HCT116 (cell line): ENCODE data around the gene FRAS1. TPM values are rescaled to one million over a fixed set of nuclear protein-coding genes. Genes with fewer than 3 reads are reported as not detected.
A peak's percentile ranks its signal among the peaks of the same experiment; 100 is the strongest.

Experiments used
- ATAC-seq: fragments of 200-7000 bp; cut with Tn5 transposase; 2 replicates; pipeline ENCODE4 v1.9.1; 2020; ENCODE audit warnings: mild to moderate bottlenecking, moderate library complexity
- BruUV-seq: library from RNA; stranded (reverse); fragments of 400-500 nt; replicated peaks from 2 replicates; lab custom pipeline; 2021; lab: Mats Ljungman, UMichigan
- CTCF ChIA-PET: fragments of 300-600 bp; sonication (Branson Sonifier 250); formaldehyde crosslinking; loops from one replicate; lab custom pipeline; 2021; ENCODE audit warnings: antibody characterized with exemption; lab: Charles Lee
- POLR2A ChIA-PET: fragments of 300-600, 350-600 bp; sonication (Branson Sonifier 250); formaldehyde crosslinking; loops from one replicate; lab custom pipeline; 2021; ENCODE audit warnings: antibody characterized with exemption; lab: Charles Lee
- RAD21 ChIA-PET, 2 experiments: fragments of 300-600 bp; sonication (Branson Sonifier 250); formaldehyde crosslinking; loops; one replicate each; lab custom pipeline; 2023; ENCODE audit warnings: low total read pairs in 2 of 2; ENCODE audit not compliant: uncharacterized antibody in 2 of 2, unreplicated experiment in 2 of 2, low non-redundant PET in 1 of 2; lab: Charles Lee
- DNase-seq: peaks from one replicate; pipeline ENCODE4 v3.0.0-alpha.2; 2010; ENCODE audit warnings: low read depth, low spot score
- H2AFZ ChIP-seq: fragments of 200-600 bp; shearing (Covaris generic), sonication (generic); 2 replicates; pipeline ENCODE4 v1.6.1; 2017; ENCODE audit warnings: low read depth, mixed run types, mixed read lengths, antibody characterized with exemption, low read length; ENCODE audit not compliant: poor library complexity, severe bottlenecking
- H3K27ac ChIP-seq: 2 replicates; pipeline ENCODE4 v1.5.1; 2012; ENCODE audit warnings: low read depth, low read length
- H3K27me3 ChIP-seq: fragments of 200-600 bp; sonication (generic); 2 replicates; pipeline ENCODE4 v1.6.1; 2016; ENCODE audit warnings: mixed run types, low read length, mixed read lengths; ENCODE audit not compliant: insufficient read depth
- H3K36me3 ChIP-seq, 2 experiments: fragments of 200-500 bp in 1 of 2; fragments of 200-600 bp in 1 of 2; sonication (Bioruptor generic) in 1 of 2; sonication (generic) in 1 of 2; 2 replicates each; pipeline versions ENCODE4 v1.5.1 to v1.6.1; 2014 to 2016; ENCODE audit warnings: low read length in 2 of 2, inconsistent platforms in 1 of 2, mixed read lengths in 1 of 2, mixed run types in 1 of 2; ENCODE audit not compliant: insufficient read depth in 2 of 2, control insufficient read depth in 1 of 2
- H3K4me1 ChIP-seq, 2 experiments: fragments of 200-600 bp in 1 of 2; sonication (generic) in 1 of 2; 2 replicates each; pipeline versions ENCODE4 v1.5.1 to v1.6.1; 2012 to 2017; ENCODE audit warnings: low read length in 2 of 2, inconsistent platforms in 1 of 2, mild to moderate bottlenecking in 1 of 2, mixed read lengths in 1 of 2, mixed run types in 1 of 2, moderate library complexity in 1 of 2; ENCODE audit not compliant: insufficient read depth in 2 of 2, control insufficient read depth in 1 of 2
- H3K4me2 ChIP-seq: fragments of 200-600 bp; sonication (generic); 2 replicates; pipeline ENCODE4 v1.6.1; 2017; ENCODE audit warnings: mixed run types, low read length, mixed read lengths
- H3K4me3 ChIP-seq, 2 experiments: fragments of 200-600 bp in 1 of 2; sonication (generic) in 1 of 2; replicated peaks in 1 of 2; 2 replicates each; pipeline ENCODE4 v1.5.1; 2011 to 2016; ENCODE audit warnings: low read length in 2 of 2, control low read depth in 1 of 2, low read depth in 1 of 2, mild to moderate bottlenecking in 1 of 2, mixed read lengths in 1 of 2, mixed run types in 1 of 2
- H3K79me2 ChIP-seq: fragments of 200-600 bp; sonication (generic); 2 replicates; pipeline ENCODE4 v1.6.1; 2017; ENCODE audit warnings: mild to moderate bottlenecking, mixed run types, low read length, moderate library complexity, mixed read lengths; ENCODE audit not compliant: insufficient read depth
- H3K9ac ChIP-seq: fragments of 200-600 bp; sonication (generic); 2 replicates; pipeline ENCODE4 v1.6.1; 2016; ENCODE audit warnings: low read length, mixed read lengths
- H3K9me2 ChIP-seq: fragments of 200-600 bp; sonication (generic), shearing (Covaris generic); 2 replicates; pipeline ENCODE4 v1.6.1; 2017; ENCODE audit warnings: mixed run types, mild to moderate bottlenecking, moderate library complexity; ENCODE audit not compliant: insufficient read depth
- H3K9me3 ChIP-seq, 2 experiments: fragments of 200-500 bp in 1 of 2; fragments of 200-600 bp in 1 of 2; sonication (Bioruptor generic) in 1 of 2; sonication (generic) in 1 of 2; 2 replicates each; pipeline ENCODE4 v1.6.1; 2014 to 2017; ENCODE audit warnings: low read length in 2 of 2, mixed read lengths in 2 of 2, inconsistent platforms in 1 of 2, low read depth in 1 of 2, mild to moderate bottlenecking in 1 of 2, mixed run types in 1 of 2, moderate library complexity in 1 of 2; ENCODE audit not compliant: control insufficient read depth in 1 of 2, insufficient read depth in 1 of 2
- H4K20me1 ChIP-seq: fragments of 200-600 bp; sonication (generic), shearing (Covaris generic); 2 replicates; pipeline ENCODE4 v1.6.1; 2017; ENCODE audit warnings: mixed run types, mild to moderate bottlenecking, moderate library complexity; ENCODE audit not compliant: insufficient read depth
- CBX3 ChIP-seq: IDR thresholded peaks from 2 replicates; pipeline ENCODE4 v1.6.1; 2012; ENCODE audit warnings: low read depth
- EGR1 ChIP-seq: IDR thresholded peaks from 2 replicates; pipeline ENCODE4 v1.6.1; 2012; ENCODE audit warnings: low read depth
- EZH2 ChIP-seq: fragments of 200-600 bp; sonication (generic); IDR thresholded peaks from 2 replicates; pipeline ENCODE4 v1.6.1; 2017; ENCODE audit warnings: antibody characterized with exemption, mixed run types
- POLR2A ChIP-seq: IDR thresholded peaks from 2 replicates; pipeline ENCODE4 v1.7.0; 2011; ENCODE audit warnings: borderline replicate concordance; ENCODE audit not compliant: insufficient read depth, insufficient read length; ENCODE audit errors: extremely low read depth
- YY1 ChIP-seq: IDR thresholded peaks from 2 replicates; pipeline ENCODE4 v1.6.1; 2011; ENCODE audit warnings: low read length, low read depth, moderate library complexity, mild to moderate bottlenecking; ENCODE audit not compliant: insufficient replicate concordance; ENCODE audit errors: extremely low read depth
- ZNF274 ChIP-seq: fragments of 200-500 bp; sonication (Bioruptor generic); IDR thresholded peaks from 2 replicates; pipeline ENCODE4 v1.6.1; 2014; ENCODE audit warnings: mild to moderate bottlenecking, low read depth, low read length, inconsistent platforms
- intact Hi-C: fragments of 100-400 bp; cut with micrococcal nuclease; formaldehyde crosslinking; loops from 2 replicates; pipeline ENCODE4 v1.10.0; 2022
- total RNA-seq: library from RNA; stranded (reverse); gene quantifications from one replicate; pipeline ENCODE4 v1.2.1, GENCODE V29; 2021; ENCODE audit not compliant: unreplicated experiment
- TF ChIP-seq, protein P1 (sequence below), 3 experiments: fragments of 200-600 bp in 1 of 3; sonication (generic) in 1 of 3; IDR thresholded peaks in 2 of 3; conservative IDR thresholded peaks in 1 of 3; 2 replicates each; pipeline ENCODE4 v1.5.1; 2012 to 2017; ENCODE audit warnings: low read depth in 2 of 3, low read length in 2 of 3, antibody characterized with exemption in 1 of 3, borderline replicate concordance in 1 of 3, control low read depth in 1 of 3, mild to moderate bottlenecking in 1 of 3, mixed read lengths in 1 of 3, mixed run types in 1 of 3, moderate library complexity in 1 of 3; ENCODE audit not compliant: insufficient read depth in 1 of 3
- TF ChIP-seq, protein P2 (sequence below): IDR thresholded peaks from 2 replicates; pipeline ENCODE4 v1.6.1; 2012
- TF ChIP-seq, protein P3 (sequence below): IDR thresholded peaks from 2 replicates; pipeline ENCODE4 v1.6.1; 2012
- TF ChIP-seq, protein P4 (sequence below): IDR thresholded peaks from 2 replicates; pipeline ENCODE4 v1.6.1; 2011; ENCODE audit warnings: mild to moderate bottlenecking, low read length, moderate library complexity; ENCODE audit not compliant: insufficient replicate concordance; ENCODE audit errors: extremely low read depth

The FRAS1 gene
- total RNA-seq, 1 experiment from 2014 or later, result 33.5 TPM

DNA sequence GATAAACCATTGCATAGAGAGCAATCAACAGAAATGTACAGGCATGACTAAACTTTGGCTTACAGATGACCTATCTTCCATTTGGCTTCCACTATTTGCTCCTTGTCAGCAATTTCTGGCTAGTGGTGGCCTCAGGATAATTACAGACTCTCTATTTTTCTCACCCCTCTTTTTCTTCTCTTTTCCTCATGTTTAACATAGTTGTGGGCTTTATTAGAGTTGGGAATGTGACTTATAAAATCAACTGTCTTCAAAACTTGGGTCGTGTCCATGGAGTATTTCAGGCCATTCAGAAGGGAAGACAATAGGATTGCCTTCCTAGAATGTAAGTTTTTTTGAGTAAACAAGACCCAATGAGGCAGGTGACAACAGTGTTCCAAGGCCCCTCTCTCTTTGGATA is 236.2 kb downstream of the FRAS1 start:
- no peaks in the 10 kb centered on the region for H3K9me3 ChIP-seq
- TF ChIP-seq ZNF274 (no peak), EGR1 (no peak), CBX3 (no peak), EZH2 (no peak), POLR2A (no peak), YY1 (no peak)
- TF ChIP-seq, protein P1, sequence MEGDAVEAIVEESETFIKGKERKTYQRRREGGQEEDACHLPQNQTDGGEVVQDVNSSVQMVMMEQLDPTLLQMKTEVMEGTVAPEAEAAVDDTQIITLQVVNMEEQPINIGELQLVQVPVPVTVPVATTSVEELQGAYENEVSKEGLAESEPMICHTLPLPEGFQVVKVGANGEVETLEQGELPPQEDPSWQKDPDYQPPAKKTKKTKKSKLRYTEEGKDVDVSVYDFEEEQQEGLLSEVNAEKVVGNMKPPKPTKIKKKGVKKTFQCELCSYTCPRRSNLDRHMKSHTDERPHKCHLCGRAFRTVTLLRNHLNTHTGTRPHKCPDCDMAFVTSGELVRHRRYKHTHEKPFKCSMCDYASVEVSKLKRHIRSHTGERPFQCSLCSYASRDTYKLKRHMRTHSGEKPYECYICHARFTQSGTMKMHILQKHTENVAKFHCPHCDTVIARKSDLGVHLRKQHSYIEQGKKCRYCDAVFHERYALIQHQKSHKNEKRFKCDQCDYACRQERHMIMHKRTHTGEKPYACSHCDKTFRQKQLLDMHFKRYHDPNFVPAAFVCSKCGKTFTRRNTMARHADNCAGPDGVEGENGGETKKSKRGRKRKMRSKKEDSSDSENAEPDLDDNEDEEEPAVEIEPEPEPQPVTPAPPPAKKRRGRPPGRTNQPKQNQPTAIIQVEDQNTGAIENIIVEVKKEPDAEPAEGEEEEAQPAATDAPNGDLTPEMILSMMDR (IDR thresholded peaks at IDR 0.05 in 2 of 3, conservative IDR thresholded peaks at IDR 0.05 in 1 of 3; ENCODE audit: borderline replicate concordance in 1 of 3, insufficient read depth in 1 of 3, low read depth in 2 of 3, low read length in 2 of 3), result no peak
- TF ChIP-seq, protein P2, sequence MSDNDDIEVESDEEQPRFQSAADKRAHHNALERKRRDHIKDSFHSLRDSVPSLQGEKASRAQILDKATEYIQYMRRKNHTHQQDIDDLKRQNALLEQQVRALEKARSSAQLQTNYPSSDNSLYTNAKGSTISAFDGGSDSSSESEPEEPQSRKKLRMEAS, result no peak
- TF ChIP-seq, protein P3, sequence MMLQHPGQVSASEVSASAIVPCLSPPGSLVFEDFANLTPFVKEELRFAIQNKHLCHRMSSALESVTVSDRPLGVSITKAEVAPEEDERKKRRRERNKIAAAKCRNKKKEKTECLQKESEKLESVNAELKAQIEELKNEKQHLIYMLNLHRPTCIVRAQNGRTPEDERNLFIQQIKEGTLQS, result no peak
- TF ChIP-seq, protein P4, sequence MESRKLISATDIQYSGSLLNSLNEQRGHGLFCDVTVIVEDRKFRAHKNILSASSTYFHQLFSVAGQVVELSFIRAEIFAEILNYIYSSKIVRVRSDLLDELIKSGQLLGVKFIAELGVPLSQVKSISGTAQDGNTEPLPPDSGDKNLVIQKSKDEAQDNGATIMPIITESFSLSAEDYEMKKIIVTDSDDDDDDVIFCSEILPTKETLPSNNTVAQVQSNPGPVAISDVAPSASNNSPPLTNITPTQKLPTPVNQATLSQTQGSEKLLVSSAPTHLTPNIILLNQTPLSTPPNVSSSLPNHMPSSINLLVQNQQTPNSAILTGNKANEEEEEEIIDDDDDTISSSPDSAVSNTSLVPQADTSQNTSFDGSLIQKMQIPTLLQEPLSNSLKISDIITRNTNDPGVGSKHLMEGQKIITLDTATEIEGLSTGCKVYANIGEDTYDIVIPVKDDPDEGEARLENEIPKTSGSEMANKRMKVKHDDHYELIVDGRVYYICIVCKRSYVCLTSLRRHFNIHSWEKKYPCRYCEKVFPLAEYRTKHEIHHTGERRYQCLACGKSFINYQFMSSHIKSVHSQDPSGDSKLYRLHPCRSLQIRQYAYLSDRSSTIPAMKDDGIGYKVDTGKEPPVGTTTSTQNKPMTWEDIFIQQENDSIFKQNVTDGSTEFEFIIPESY, result no peak
- POLR2A ChIA-PET, result no interaction called here
- H3K4me1 ChIP-seq, result peaks cover 2 to 13% of the 10 kb centered on the region in 2 experiments; a peak in 3 of 4 replicates
- H3K27me3 ChIP-seq, result no peaks in the 10 kb centered on the region
- H3K27ac ChIP-seq, result no peak overlapping the region
- no peaks in the 10 kb centered on the region for H3K36me3 ChIP-seq
- H4K20me1 ChIP-seq, result no peaks in the 10 kb centered on the region
- no peak overlapping the region for H3K4me3 ChIP-seq
- BruUV-seq, result no TSS peak
- no peak overlapping the region for H2AFZ ChIP-seq
- CTCF ChIA-PET, result no interaction called here
- no peaks in the 10 kb centered on the region for H3K9me2 ChIP-seq
- intact Hi-C loops, result no loop called here
- DNase-seq (no peak), ATAC-seq (no peak)
- no peak overlapping the region for H3K9ac ChIP-seq
- H3K4me2 ChIP-seq, result 0 out of 2 replicates have a peak overlapping the region, but pooled peaks have one; percentile 15
- H3K79me2 ChIP-seq, result no peaks in the 10 kb centered on the region
- RAD21 ChIA-PET, result no interaction called here
